ENCODE measurements around the gene PLIN3.
"Not testable (repeated sequence)": the region's sequence is repeated elsewhere in the genome, so short reads cannot be mapped to it uniquely, and the experiment has no call there.

The PLIN3 gene

GRCh38 chr19:4839192-4839591 is 28.3 kb downstream of the PLIN3 start:
- CTCF ChIA-PET, result no interaction called here
- DNase-seq (ENCODE audit: extremely low spot score), result no peak
- POLR2A ChIA-PET, result no interaction called here
- TF ChIP-seq ARNT (IDR thresholded peaks at IDR 0.05), result no peak

- ChIA-PET CTCF (no interaction called here), POLR2A (no interaction called here)
- no peak for DNase-seq (ENCODE audit: extremely low spot score)
- TF ChIP-seq NFRKB (IDR thresholded peaks at IDR 0.05) (no peak), FOXM1 (IDR thresholded peaks at IDR 0.05; ENCODE audit: borderline replicate concordance) (no peak), FOXA1 (IDR thresholded peaks at IDR 0.05) (no peak), BHLHE40 (IDR thresholded peaks at IDR 0.05; ENCODE audit: borderline replicate concordance) (no peak)
Measured at GRCh38 chr19:4832776-4833175, 34.7 kb downstream of the PLIN3 start.

- DNase-seq (ENCODE audit: extremely low spot score); POLR2A ChIA-PET: not testable (repeated sequence)
- CTCF ChIA-PET, result interaction anchor here (1.8 kb wide), 1 partner anchor 22 kb away, joined by 8 read pairs; no protein-coding TSS in a partner anchor
Measured at GRCh38 chr19:4831979-4832340, 35.5 kb downstream of the PLIN3 start.

GRCh38 chr19:4831304-4831978 is 36.0 kb downstream of the PLIN3 start, which contains the start of gene TICAM1:
Gene TICAM1 (minus strand): TSS chr19:4831712. CDS start chr19:4818377, 13,335 bp downstream.
- POLR2A ChIA-PET, result no interaction called here
- CTCF ChIA-PET, result interaction anchor here (0.9 to 1.8 kb wide), 2 partner anchors 22 to 309 kb away, joined by 4 to 8 read pairs; no protein-coding TSS in a partner anchor
- no peak for DNase-seq (ENCODE audit: extremely low spot score)
- TF ChIP-seq FOXM1 (IDR thresholded peaks at IDR 0.05; ENCODE audit: borderline replicate concordance) (no peak), CTBP1 (IDR thresholded peaks at IDR 0.05; ENCODE audit: borderline replicate concordance) (no peak), TARDBP (IDR thresholded peaks at IDR 0.05) (no peak), SP1 (IDR thresholded peaks at IDR 0.05) (no peak), FOXA1 (IDR thresholded peaks at IDR 0.05) (no peak), SUZ12 (IDR thresholded peaks at IDR 0.05) (no peak), L3MBTL2 (conservative IDR thresholded peaks at IDR 0.05) (no peak), ARNT (IDR thresholded peaks at IDR 0.05) (no peak), ZNF384 (IDR thresholded peaks at IDR 0.05) (no peak), LEF1 (IDR thresholded peaks at IDR 0.05; ENCODE audit: borderline replicate concordance) (no peak), NFRKB (IDR thresholded peaks at IDR 0.05) (no peak), FOXK2 (IDR thresholded peaks at IDR 0.05) (no peak)

- CTCF ChIA-PET, result interaction anchor here (0.9 to 1.8 kb wide), 2 partner anchors 21 to 308 kb away, joined by 4 to 8 read pairs; no protein-coding TSS in a partner anchor
- no peak for DNase-seq (ENCODE audit: extremely low spot score)
- TF ChIP-seq TARDBP (IDR thresholded peaks at IDR 0.05) (no peak), L3MBTL2 (conservative IDR thresholded peaks at IDR 0.05) (no peak), CTBP1 (IDR thresholded peaks at IDR 0.05; ENCODE audit: borderline replicate concordance) (no peak), SUZ12 (IDR thresholded peaks at IDR 0.05) (no peak), ELF4 (IDR thresholded peaks at IDR 0.05) (no peak), BHLHE40 (IDR thresholded peaks at IDR 0.05; ENCODE audit: borderline replicate concordance) (no peak), LEF1 (IDR thresholded peaks at IDR 0.05; ENCODE audit: borderline replicate concordance) (no peak), SP1 (IDR thresholded peaks at IDR 0.05) (no peak), ZNF384 (IDR thresholded peaks at IDR 0.05) (no peak), ARNT (IDR thresholded peaks at IDR 0.05) (no peak)
- POLR2A ChIA-PET, result no interaction called here
Measured at GRCh38 chr19:4830768-4831265, 36.6 kb downstream of the PLIN3 start.

- ChIA-PET CTCF (interaction anchor here (0.9 to 1.8 kb wide), 2 partner anchors 21 to 307 kb away, joined by 4 to 8 read pairs; no protein-coding TSS in a partner anchor), POLR2A (no interaction called here)
- no peak for TF ChIP-seq ZNF384 (IDR thresholded peaks at IDR 0.05)
- no peak for TF ChIP-seq LEF1 (IDR thresholded peaks at IDR 0.05; ENCODE audit: borderline replicate concordance)
- TF ChIP-seq TARDBP (IDR thresholded peaks at IDR 0.05), result no peak
- no peak for TF ChIP-seq BHLHE40 (IDR thresholded peaks at IDR 0.05; ENCODE audit: borderline replicate concordance)
- no peak for TF ChIP-seq FOXM1 (IDR thresholded peaks at IDR 0.05; ENCODE audit: borderline replicate concordance)
- no peak for TF ChIP-seq L3MBTL2 (conservative IDR thresholded peaks at IDR 0.05)
- TF ChIP-seq PKNOX1 (IDR thresholded peaks at IDR 0.05), result no peak
- no peak for TF ChIP-seq ELF4 (IDR thresholded peaks at IDR 0.05)
- no peak for TF ChIP-seq SP1 (IDR thresholded peaks at IDR 0.05)
- no peak for TF ChIP-seq CTBP1 (IDR thresholded peaks at IDR 0.05; ENCODE audit: borderline replicate concordance)
- no peak for TF ChIP-seq FOXA1 (IDR thresholded peaks at IDR 0.05)
- DNase-seq (ENCODE audit: extremely low spot score), result no peak
Measured at GRCh38 chr19:4830332-4830731, 37.1 kb downstream of the PLIN3 start.

GRCh38 chr19:4829001-4829712 is 38.3 kb downstream of the PLIN3 start:
- ChIA-PET CTCF (interaction anchor here (0.8 to 1.2 kb wide), 2 partner anchors 11 to 20 kb away, joined by 3 to 4 read pairs; no protein-coding TSS in a partner anchor), POLR2A (no interaction called here)
- no peak for DNase-seq (ENCODE audit: extremely low spot score)
- TF ChIP-seq ZNF384 (IDR thresholded peaks at IDR 0.05) (no peak), L3MBTL2 (conservative IDR thresholded peaks at IDR 0.05) (no peak), PKNOX1 (IDR thresholded peaks at IDR 0.05) (no peak), CTBP1 (IDR thresholded peaks at IDR 0.05; ENCODE audit: borderline replicate concordance) (no peak), SP1 (IDR thresholded peaks at IDR 0.05) (no peak), FOXA1 (IDR thresholded peaks at IDR 0.05) (no peak), ELF4 (IDR thresholded peaks at IDR 0.05) (no peak), LEF1 (IDR thresholded peaks at IDR 0.05; ENCODE audit: borderline replicate concordance) (no peak), FOXK2 (IDR thresholded peaks at IDR 0.05) (no peak), SUZ12 (IDR thresholded peaks at IDR 0.05) (no peak), HDGF (IDR thresholded peaks at IDR 0.05; ENCODE audit: borderline replicate concordance) (no peak), TARDBP (IDR thresholded peaks at IDR 0.05) (no peak), NFRKB (IDR thresholded peaks at IDR 0.05) (no peak), ARNT (IDR thresholded peaks at IDR 0.05) (no peak), FOXM1 (IDR thresholded peaks at IDR 0.05; ENCODE audit: borderline replicate concordance) (no peak), BHLHE40 (IDR thresholded peaks at IDR 0.05; ENCODE audit: borderline replicate concordance) (no peak)

Measured in HEK293T (cell line).